Activated naive CD4-positive, alpha-beta T cell treated with Interleukin-2 at 50 U/mL for 16 hours (primary cell): ENCODE data around the gene PRKAG3.
"Not testable (repeated sequence)": the region's sequence is repeated elsewhere in the genome, so short reads cannot be mapped to it uniquely, and the experiment has no call there.

Source experiments
- DNase-seq: peaks from one replicate; pipeline ENCODE4 v3.0.0-alpha.2; 2020

Gene PRKAG3

GRCh38 chr2:218861645-218862318 is 30.2 kb upstream of the PRKAG3 start:
- DNase-seq: no peak

- DNase-seq: no peak
Observed at GRCh38 chr2:218860950-218861381, 29.4 kb upstream of the PRKAG3 start.

- DNase-seq: no peak
Observed at GRCh38 chr2:218859988-218860831, 28.6 kb upstream of the PRKAG3 start.

- no peak for DNase-seq
Observed at GRCh38 chr2:218859556-218859987, 28.0 kb upstream of the PRKAG3 start, which contains the start of gene WNT6. WNT6 (plus strand) TSS chr2:218859805; CDS start chr2:218860038, 233 bp downstream.

GRCh38 chr2:218858671-218859555 is 27.3 kb upstream of the PRKAG3 start:
- DNase-seq: no peak

- DNase-seq: no peak
Observed at GRCh38 chr2:218858138-218858445, 26.5 kb upstream of the PRKAG3 start.

GRCh38 chr2:218857371-218858137 is 26.0 kb upstream of the PRKAG3 start:
- no peak for DNase-seq

GRCh38 chr2:218856896-218857243 is 25.3 kb upstream of the PRKAG3 start:
- no peak for DNase-seq

GRCh38 chr2:218856167-218856895 is 24.7 kb upstream of the PRKAG3 start:
- no peak for DNase-seq

- DNase-seq: no peak
Observed at GRCh38 chr2:218855305-218856166, 23.9 kb upstream of the PRKAG3 start.

GRCh38 chr2:218854860-218855259 is 23.3 kb upstream of the PRKAG3 start:
- DNase-seq: no peak

GRCh38 chr2:218853766-218854165 is 22.2 kb upstream of the PRKAG3 start:
- no peak for DNase-seq

GRCh38 chr2:218852911-218853667 is 21.5 kb upstream of the PRKAG3 start:
- peak; percentile 71 for DNase-seq

- DNase-seq: no peak
Observed at GRCh38 chr2:218851286-218851685, 19.7 kb upstream of the PRKAG3 start.

- DNase-seq: no peak
Observed at GRCh38 chr2:218850796-218851195, 19.2 kb upstream of the PRKAG3 start.

- DNase-seq: no peak
Observed at GRCh38 chr2:218849721-218850120, 18.1 kb upstream of the PRKAG3 start.

- DNase-seq: not testable (repeated sequence)
Observed at GRCh38 chr2:218846963-218847362, 15.4 kb upstream of the PRKAG3 start.

GRCh38 chr2:218844334-218844733 is 12.7 kb upstream of the PRKAG3 start:
- DNase-seq: not testable (repeated sequence)

GRCh38 chr2:218839888-218840287 is 8.3 kb upstream of the PRKAG3 start:
- DNase-seq: no peak

- DNase-seq: no peak
Observed at GRCh38 chr2:218839430-218839829, 7.8 kb upstream of the PRKAG3 start.
